T47D (cell line): ENCODE data around the gene PI4KA.
"Not testable (repeated sequence)": the region's sequence is repeated elsewhere in the genome, so short reads cannot be mapped to it uniquely, and the experiment has no call there.

ENCODE experiments used
- DNase-seq, 2 experiments: peaks; one replicate each; pipeline versions ENCODE4 v3.0.0 to v3.0.0-alpha.2; 2011 to 2012; ENCODE audit warnings: low read depth in 1 of 2, low spot score in 1 of 2
- JUND ChIP-seq: IDR thresholded peaks from 2 replicates; pipeline ENCODE4 v1.6.1; 2012; ENCODE audit warnings: low read depth
- in situ Hi-C: cut with HindIII; loops from 2 replicates; pipeline ENCODE4 v1.10.0; 2016; ENCODE audit warnings: low sequenced_read_pairs, low pct_unique_long_range_greater_than_20kb

PI4KA gene

GRCh38 chr22:20834725-20835124 is 23.9 kb downstream of the PI4KA start:
- no peak for DNase-seq
- in situ Hi-C loops: no loop called here
- TF ChIP-seq JUND: no peak

DNA sequence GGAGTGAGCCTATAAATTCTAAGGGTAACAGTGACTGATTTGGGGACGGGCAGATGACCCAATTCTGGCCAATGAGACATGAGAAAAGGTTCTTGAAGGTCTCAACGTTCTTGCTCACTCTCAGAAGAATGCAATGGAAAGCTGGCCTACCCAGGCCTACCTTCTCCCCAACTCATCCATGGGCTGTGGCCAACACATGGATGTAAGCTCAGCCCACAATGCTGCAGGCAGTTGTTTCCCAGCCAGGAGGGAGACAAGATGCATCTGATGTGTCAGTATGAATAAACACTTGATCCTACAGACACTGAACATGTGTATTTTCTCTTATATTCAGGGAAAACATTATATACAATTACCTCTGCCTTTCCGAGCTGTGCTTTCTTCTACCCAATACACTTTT is 24.4 kb downstream of the PI4KA start:
- no peak for DNase-seq
- in situ Hi-C loops: no loop called here
- no peak for TF ChIP-seq JUND

- no peak for TF ChIP-seq JUND
- in situ Hi-C loops: no loop called here
- DNase-seq: no peak
These were observed 25.4 kb downstream of the PI4KA start for GRCh38 chr22:20833225-20833665.

- DNase-seq: no peak
- no peak for TF ChIP-seq JUND
- in situ Hi-C loops: no loop called here
These were observed 29.0 kb downstream of the PI4KA start for GRCh38 chr22:20829491-20830134.

- in situ Hi-C loops: not testable (repeated sequence)
- DNase-seq: peak in 1 of 2 experiments; percentile 9
These were observed 32.0 kb downstream of the PI4KA start for GRCh38 chr22:20826373-20827152.

DNA sequence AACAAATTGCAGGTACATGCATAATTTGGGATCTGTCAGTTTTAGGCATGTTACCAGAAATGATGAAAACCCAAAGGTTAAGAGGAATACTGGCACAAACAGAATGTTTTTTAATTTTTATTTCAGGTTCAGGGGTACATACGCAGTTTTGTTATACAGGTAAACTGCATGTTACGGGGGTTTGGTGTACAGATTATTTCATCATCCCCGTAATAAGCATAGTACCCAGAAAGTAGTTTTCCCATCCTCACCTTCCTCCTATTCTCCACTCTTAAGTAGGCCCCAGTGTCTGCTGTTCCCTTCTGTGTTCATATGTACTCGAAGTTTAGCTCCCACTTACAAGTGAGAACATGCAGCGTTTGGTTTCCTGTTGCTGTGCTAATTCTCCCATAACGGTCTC is 33.0 kb downstream of the PI4KA start:
- no peak for DNase-seq
- in situ Hi-C loops: no loop called here
- TF ChIP-seq JUND: no peak

DNA sequence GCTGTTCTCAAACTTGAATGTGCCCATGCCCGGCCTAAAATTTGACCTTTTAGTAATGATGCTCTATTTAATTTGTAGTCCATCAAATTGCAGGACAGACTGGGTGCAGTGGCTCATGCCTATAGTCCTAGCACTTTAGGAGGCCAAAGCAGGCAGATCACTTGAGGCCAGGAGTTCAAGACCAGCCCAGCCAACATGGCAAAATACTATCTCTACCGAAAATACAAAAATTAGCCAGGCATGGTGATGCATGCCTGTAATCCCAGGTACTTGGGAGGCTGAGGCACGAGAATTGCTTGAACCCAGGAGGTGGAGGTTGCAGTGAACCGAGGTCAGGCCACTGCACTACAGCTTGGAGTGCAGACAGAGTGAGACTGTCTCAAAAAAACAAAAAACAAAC is 33.4 kb downstream of the PI4KA start:
- in situ Hi-C loops, DNase-seq: not testable (repeated sequence)

- TF ChIP-seq JUND: no peak
- in situ Hi-C loops: no loop called here
- DNase-seq: no peak
These were observed 35.3 kb downstream of the PI4KA start for GRCh38 chr22:20823264-20823663.

GRCh38 chr22:20822240-20822639 is 36.4 kb downstream of the PI4KA start:
- no peak for TF ChIP-seq JUND
- no peak for DNase-seq
- in situ Hi-C loops: no loop called here

GRCh38 chr22:20821717-20822239 is 36.8 kb downstream of the PI4KA start:
- in situ Hi-C loops, DNase-seq: not testable (repeated sequence)

DNA sequence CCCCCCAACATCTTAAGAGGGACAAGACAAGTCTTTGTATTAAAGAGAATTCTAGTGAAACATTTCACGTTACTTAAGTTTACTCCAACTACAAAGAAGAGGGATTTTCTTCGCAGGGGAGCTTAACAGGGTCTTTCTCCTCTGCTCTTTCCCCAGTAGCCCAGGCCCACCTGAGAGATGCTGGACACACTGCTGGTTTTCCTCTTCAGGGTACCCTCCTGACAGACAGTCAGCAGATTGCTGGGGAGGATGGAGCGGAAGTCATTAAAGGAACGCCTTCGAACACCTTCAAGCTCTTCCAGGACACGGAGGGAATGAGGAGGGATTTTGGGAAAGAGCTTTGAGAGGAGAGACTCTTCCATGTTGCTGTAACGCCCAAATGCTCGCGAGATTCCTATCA is 39.1 kb downstream of the PI4KA start:
- in situ Hi-C loops: no loop called here
- no peak for DNase-seq
- TF ChIP-seq JUND: no peak

DNA sequence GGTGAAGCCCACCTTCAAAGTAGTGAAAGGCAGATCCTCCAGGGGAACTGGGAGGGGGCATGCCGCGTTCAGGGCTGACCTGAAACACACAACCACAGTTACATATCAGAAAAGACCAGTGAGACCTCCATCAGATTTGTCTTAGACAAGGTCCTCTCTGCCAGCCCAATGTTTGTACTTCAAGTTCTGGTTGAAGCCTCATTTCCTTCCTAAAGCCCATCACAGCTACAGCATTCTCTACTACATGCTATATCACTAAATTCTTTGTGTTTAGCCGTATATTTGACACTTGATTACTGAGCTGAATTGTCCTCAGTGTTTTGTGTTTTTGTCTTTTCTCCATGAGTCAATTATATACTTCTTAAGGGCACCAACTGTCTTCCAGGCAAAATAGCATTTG is 40.1 kb downstream of the PI4KA start:
- no peak for TF ChIP-seq JUND
- in situ Hi-C loops: no loop called here
- DNase-seq: no peak

- DNase-seq: no peak
- no peak for TF ChIP-seq JUND
- in situ Hi-C loops: no loop called here
These were observed 42.1 kb downstream of the PI4KA start for GRCh38 chr22:20816559-20816958.
